Limb (tissue), 2 donors: ENCODE results near the gene USP15.
"Not testable (repeated sequence)": the region's sequence is repeated elsewhere in the genome, so short reads cannot be mapped to it uniquely, and the experiment has no call there.

Experiments
- DNase-seq, 2 donors: peaks; one replicate each; pipeline ENCODE4 v3.0.0-alpha.2; 2016; ENCODE audit errors: extremely low spot score in 2 of 2

USP15 gene

DNA sequence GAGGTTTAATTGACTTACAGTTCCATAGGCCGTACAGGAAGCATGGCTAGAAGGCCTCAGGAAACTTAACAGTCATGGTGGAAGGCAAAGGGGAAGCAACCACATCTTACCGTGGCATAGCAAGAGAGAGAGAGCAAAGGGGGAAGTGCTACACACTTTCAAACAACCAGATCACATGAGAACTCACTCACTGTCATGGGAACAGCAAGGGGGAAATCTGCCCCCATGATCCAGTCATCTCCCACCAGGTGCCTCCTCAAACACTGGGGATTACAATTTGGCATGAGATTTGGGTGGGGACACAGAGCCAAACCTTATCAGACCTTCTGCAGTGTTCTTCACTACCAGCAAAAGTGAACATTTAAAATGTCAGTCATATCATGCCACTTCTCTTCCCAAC, 58.9 kb downstream of the USP15 start:
- no peak for DNase-seq

DNA sequence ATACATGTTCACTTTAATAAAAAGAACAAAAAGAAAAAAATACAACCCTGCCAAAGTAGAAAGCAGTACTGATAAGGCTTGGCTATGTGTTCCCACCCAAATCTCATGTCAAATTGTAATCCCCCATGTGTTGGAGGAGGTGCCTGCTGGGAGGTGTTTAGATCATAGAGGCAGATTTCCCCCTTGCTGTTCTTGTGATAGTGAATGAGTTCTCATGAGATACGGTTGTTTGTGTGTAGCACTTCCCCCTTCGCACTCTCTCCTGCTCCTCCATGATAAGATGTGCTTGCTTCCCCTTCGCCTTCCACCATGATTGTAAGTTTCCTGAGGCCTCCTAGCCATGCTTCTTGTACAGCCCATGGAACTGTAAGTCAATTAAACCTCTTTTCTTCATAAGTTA, 59.9 kb downstream of the USP15 start:
- no peak for DNase-seq

DNA sequence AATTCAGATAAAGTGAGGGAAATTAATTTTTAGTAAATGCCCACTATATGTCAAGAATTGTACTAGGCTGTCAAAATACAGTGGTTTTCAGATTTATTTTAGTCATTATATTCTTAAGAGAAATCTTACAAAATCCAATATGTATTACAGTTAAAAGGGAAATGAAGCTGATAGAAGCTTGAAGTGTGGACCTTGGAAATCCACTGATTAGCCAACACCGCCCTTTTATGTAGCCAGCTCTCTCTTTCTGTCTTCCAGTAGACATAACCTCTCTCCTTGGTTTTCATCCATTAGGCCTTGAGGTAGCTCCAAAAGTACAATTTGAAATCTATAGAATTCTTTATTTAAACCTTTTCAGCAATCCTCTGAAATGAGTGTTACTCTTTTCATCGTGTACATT, 63.2 kb downstream of the USP15 start:
- DNase-seq, result no peak

DNA sequence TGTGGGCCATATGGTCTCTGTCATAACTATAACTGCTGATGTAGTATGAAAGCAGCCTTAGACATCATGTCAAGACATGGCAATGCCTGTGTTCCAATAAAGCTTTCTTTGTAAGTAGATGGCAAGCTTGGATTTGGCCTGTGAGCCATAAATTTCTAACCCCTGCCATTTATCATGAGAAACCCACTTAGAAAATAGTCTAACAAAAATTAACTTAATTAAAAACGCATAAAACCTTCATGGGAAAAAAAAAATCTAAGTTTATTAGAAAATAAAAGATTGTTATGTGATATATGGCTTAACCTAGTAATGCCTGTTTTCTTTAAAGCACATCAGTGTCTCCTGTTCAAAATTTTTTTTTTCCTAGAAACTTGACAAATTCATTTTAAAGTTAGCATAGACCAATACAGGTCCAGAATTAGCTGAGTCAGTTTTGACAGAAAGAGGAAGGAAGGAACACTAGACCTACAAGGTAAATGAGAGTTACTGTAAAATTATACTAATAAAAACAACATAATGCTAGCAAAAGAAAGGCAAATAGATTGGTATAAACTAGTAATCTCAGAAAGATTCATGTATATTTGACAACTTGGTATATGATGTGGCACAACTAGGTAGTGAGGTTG, 68.2 kb downstream of the USP15 start:
- DNase-seq, result no peak

DNA sequence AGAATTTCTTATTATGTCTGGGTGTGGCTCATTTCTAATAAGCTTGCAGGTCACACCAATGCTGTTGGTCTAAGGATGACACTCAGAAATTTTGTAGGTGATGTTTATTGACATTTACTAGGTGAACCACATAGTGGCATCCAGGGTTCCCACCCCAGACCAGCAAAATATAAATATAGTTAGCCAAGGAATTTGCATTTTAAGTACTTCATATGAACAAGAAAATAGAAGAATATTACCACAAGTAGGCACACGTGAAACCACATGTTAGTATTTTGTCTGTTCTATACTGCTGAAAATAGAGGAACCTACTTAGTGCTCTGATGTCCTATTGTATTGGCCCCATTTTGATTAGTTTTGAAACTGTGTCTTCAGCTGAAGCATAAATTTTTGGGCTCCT, 71.1 kb downstream of the USP15 start:
- no peak for DNase-seq

DNA sequence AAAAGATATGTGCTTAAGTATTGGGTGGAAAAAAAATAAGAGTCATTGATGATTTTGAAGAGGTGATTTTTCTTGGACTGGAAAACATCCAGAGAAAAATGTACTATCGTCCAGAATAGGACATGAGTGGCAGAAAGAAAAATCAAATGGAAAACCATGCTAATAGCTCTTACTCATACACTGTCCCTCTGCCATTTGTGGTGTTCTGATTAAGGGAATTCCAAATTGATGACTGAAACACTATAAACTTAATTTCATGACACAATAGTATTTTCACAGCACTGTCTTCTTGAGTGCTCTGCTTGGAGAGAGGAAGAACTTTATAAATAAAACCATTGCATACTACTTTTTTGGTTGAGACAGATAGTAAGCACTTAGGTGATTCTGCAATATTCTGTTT, 72.4 kb downstream of the USP15 start:
- no peak for DNase-seq

DNA sequence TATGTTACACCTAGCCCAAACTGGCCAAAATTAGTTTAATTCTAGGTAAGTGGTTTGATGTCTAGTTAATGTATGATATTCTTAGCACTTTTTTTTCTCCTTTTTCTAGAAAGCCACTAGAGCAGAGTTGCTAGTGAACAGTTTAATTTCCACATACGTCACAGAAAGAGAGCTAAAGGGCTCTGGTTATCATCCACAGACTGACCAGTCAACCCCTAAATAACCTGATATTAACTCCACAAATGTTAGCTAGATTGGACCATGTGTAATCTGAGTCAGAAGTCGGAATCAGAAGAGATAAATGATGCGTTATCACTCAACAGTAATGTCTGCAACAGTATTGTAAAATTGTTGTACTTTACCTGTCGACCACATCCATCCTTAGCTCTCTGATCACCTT, 74.9 kb downstream of the USP15 start:
- no peak for DNase-seq

DNA sequence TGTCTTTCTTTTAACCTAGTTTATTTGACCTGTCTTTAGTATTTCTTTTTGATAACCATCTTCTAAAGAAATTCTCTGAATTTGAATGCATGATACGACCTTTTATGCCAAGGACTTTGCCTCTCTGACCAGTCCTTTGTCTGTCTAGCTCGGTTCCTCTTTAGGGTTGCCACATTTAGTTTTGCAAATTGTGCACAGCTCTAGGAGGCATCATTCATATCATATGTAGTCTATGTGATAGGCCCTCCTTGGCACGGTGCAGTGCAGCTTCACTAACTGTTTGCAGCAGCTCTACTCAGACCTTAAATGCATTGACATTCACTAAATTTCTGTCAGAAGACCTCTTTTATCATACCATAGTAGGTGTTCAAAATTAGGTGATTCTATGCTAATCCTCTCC, 75.6 kb downstream of the USP15 start:
- DNase-seq, result no peak

DNA sequence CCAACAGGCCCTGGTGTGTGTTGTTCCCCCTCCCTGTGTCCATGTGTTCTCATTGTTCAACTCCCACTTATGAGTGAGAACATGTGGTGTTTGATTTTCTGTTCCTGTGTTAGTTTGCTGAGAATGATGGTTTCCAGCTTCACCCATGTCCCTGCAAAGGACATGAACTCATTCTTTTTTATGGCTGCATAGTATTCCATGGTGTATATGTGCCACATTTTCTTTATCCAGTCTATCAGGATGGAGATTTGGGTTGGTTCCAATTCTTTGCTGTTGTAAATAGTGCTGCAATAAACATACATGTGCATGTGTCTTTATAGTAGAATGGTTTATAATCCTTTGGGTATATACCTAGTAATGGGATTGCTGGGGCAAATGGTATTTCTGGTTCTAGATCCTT, 77.4 kb downstream of the USP15 start:
- DNase-seq, result not testable (repeated sequence)

DNA sequence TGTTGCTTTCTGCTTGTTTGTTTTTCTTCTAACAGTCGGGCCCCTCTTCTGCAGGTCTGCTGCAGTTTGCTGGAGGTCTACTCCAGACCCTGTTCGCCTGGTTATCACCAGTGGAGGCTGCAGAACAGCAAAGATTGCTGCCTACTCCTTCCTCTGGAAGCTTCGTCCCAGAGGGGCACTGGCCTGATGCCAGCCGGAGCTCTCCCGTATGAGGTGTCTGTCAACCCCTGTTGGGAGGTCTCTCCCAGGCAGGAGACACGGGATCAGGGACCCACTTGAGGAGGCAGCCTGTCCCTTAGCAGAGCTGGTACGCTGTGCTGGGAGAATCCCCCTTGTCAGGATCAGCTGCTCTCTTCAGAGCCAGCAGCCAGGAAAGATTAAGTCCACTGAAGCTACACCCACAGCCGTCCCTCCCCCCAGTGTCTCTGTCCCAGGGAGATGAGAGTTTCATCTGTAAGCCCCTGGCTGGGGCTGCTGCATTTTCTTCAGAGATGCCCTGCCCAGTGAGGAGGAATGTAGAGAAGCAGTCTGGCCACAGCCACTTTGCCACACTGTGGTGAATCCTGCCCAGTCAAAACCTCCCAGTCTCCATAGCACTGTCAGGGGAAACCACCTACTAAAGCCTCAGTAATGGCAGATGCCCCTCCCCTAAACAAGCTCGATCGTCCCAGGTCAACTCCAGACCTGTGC, 82.6 kb downstream of the USP15 start:
- DNase-seq, result not testable (repeated sequence)

DNA sequence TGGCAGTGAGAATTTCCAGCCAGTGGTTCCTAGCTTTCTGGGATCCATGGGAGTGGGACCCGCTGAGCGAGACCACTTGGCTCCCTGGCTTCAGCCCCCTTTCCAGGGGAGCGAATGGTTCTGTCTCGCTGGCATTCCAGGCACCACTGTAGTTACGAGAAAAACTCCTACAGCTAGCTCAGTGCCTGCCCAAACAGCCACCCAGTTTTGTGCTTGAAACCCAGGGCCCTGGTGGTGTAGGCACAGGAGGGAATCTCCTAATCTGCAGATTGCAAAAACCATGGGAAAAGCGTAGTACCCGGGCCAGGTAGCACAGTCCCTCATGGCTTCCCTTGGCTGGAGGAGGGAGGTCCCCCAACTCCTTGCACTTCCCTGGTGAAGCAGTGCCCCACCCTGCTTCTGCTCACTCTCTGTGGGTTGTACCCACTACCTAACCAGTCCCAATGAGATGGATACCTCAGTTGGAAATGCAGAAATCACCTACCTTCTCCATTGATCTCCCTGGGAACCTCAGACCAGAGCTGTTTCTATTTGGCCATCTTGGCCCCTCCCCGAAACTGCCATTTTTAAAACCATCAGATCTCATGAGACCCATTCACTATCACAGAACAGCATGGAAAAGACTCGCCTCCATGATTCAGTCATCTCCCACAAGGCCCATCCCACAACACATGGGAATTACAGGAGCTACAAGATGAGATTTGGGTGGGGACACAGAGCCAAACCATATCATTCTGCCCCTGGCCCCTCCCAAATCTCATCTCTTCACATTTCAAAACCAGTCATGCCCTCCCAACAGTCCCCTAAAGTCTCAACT, 83.3 kb downstream of the USP15 start:
- not testable (repeated sequence) for DNase-seq

DNA sequence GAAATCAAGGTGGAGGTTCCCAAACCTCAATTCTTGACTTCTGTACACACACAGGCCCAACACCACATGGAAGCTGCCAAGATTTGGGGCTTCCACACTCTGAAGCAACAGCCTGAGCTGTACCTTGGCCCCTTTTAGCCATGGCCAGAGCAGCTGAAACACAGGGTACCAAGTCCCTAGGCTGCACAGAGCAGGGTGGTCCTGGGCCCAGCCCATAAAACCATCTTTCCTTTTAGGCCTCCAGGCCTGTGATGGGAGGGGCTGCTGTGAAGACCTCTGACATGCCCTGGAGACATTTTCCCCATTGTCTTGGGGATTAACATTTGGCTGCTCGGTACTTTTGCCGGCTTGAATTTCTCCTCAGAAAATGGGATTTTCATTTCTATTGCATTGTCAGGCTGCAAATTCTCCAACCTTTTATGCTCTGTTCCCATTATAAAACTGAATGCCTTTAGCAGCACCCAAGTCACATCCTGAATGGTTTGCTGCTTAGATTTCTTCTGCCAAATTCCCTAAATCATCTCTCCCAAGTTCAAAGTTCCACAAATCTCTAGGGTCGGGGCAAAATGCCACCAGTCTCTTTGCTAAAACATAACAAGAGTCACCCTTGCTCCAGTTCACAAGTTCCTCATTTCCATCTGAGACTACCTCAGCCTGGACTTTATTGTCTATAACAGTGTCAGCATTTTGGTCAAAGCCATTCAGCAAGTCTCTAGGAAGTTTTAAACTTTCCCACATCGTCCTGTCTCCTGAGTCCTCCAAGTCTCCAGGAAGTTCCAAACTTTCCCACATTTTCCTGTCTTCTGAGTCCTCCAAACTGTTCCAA, 84.7 kb downstream of the USP15 start:
- DNase-seq, result not testable (repeated sequence)

DNA sequence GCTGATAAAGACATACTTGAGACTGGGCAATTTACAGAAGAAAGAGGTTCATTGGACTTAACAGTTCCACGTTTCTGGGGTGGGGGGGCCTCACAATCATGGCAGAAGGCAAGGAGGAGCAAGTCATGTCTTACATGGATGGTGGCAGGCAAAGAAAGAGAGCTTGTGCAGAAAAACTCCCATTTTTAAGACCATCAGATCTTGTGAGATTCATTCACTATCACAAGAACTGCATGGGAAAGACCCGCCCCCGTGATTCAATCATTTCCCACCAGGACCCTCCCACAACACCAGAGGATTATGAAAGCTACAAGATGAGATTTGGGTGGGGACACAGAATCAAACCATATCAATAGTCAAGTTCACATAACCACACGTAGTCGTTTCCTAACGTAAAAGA, 85.5 kb downstream of the USP15 start:
- DNase-seq, result no peak

DNA sequence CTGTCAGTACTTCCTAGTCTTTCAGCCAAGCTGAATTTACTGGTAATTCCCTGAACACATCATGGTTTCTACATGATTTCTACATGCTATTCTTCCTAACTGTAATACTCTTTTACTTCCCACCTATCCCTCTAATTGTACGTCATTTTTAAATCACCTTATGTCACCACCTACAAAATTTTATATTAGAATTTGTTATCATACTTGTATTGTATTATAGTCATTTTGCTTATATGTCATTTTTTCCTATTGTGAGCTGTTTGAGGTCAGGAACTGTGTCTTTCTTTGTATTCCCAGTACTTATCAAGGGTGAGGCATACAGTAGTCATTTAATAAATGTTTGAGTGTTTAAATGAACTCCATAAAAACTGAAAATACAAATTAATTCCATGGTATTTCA, 86.6 kb downstream of the USP15 start:
- DNase-seq, result no peak

DNA sequence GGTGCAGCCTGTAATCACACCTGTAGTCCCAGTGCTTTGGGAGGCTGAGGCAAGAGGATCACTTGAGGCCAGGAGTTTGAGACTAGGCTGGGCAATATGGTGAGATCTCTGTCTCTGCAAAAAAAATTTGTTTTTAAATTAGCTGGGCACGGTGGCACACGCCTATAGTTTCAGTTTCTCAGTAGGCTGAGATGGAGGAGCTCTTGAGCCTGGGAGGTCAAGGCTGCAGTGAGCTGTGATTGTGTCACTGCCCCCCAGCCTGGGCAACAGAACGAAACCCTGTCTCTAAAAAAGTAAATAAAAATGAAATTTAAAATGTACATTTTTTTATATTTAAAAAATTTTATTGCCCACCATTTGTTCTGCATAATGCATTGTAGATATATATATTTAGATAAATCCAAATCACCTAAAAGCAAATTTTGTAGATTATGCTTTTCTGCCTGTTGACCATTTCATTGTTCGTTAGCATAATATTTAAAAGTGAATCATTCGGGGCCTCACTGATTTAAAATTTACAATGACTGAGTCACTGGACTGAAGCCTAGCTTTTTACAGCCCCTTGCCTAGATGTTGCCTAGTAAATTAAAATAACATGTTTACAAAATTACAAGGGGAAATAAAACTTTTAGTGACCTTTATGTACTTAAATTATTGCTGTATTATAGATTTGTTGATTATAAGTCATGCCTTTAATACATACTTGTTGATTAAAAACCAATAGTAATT, 87.9 kb downstream of the USP15 start:
- no peak for DNase-seq

DNA sequence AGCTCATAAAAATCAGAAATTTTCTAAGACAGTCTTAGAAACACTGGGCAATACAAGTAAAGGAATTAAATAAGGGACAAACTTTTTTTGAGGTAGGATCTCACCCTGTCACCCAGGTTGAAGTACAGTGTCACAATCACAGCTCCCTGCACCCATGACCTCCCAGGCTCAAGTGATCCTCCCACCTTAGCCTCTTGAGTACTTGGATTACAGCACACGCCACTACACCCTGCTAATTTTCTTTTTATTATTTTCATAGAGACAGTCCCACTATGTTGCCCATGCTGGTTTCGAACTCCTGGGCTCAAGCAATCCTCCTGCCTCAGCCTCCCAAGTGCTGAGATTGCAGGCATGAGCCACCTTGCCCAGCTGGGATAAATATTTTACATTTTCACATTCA, 90.3 kb downstream of the USP15 start:
- DNase-seq, result no peak

DNA sequence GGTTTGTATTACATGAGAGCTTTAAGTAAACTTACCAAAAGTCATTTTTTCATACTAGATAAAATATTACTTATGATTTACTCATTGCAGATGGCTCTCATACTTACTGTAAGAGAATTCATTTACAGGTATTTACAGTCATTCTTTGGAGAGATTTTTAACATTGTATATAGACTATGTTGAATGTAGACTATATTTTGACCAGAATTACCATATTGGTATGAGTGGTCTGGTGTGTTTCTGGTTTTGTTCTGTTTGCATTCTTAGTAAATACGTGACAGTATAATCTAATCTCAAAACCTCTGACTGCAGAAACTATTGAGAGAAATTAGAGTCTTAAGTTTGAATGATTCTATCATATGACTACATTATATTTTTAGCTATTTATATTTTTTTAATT, 91.1 kb downstream of the USP15 start:
- DNase-seq, result no peak

DNA sequence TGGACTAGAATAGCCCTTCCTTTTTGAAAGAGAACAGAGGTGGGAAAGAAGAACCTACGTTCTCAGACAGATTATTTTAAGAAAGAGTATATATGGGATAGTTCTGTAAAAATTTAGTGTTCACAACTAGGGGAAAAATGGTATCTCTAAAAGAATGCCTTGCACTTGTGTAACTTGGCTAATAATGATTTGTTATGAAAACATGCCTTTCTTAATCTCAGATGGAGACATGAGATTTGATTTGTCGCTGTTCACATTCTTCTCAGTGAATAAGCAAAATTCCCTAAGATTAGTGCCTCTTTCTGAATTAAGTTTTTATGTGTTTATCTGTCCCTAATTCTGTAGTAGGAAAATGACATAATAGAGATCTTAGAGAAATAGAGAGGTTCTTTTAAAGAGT, 100.8 kb downstream of the USP15 start:
- DNase-seq, result no peak

DNA sequence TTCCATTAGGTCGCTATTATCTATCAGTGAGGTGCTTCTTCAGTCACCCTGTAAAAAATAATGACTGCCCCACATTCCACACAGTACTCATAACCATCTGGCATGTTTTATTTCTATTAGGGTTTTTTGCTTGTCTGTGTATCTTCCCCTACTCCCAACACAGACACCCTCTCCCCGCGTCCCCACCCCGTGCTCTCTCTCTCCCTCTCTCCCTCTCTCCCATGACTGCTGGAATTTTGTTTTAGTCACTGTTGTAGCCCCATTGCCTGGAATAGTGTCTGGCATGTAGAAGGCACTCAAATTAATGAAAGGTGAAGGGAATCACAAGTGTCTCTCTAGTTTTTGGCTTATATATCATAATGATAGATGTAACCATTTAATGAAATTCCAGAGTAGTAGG, 103.3 kb downstream of the USP15 start:
- no peak for DNase-seq

DNA sequence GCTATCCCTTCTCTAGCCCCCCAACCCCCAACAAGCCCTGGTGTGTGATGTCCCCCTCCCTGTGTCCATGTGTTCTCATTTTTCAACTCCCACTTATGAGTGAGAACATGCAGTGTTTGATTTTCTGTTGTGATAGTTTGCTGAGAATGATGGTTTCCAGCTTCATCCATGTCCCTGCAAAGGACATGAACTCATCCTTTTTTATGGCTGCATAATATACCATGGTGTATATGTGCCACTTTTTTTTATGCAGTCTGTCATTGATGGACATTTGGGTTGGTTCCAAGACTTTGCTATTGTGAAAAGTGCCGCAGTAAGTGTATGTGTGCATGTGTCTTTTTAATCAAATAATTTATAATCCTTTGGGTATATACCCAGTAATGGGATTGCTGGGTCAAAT, 104.5 kb downstream of the USP15 start:
- DNase-seq, result not testable (repeated sequence)

DNA sequence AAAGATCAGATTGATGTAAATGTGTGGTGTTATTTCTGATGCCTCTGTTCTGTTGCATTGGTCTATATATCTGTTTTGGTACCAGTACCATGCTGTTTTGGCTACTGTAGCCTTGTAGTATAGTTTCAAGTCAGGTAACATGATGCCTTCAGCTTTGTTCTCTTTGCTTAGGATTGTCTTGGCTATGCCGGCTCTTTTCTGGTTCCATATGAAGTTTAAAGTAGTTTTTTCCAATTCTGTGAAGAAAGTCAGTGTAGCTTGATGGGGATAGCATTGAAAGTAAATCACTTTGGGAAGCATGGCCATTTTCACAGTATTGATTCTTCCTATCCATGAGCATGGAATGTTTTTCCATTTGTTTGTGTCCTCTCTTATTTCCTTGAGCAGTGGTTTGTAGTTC, 105.6 kb downstream of the USP15 start:
- DNase-seq, result not testable (repeated sequence)
